ENCODE results near the gene SERBP1.

DNA sequence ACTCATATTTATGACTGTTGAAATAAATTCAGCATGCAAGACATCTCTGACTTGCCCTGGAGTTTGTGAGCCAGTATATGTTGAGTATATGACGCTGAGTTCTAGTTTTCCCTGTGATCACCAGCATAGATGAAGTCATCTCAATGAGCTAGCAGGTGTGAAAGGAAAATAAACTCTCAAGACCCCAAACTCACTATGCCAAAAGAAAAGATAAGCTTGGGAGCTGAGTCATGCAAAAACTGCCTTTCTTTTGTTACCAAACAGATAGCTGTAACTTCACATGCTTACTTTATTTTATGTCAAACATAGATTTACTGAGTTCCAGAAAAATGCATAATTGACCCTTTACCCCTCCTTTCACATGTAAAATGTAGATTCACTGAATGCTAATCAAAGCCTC lies 52.9 kb downstream of the SERBP1 start:
- TF ChIP-seq, protein P1, sequence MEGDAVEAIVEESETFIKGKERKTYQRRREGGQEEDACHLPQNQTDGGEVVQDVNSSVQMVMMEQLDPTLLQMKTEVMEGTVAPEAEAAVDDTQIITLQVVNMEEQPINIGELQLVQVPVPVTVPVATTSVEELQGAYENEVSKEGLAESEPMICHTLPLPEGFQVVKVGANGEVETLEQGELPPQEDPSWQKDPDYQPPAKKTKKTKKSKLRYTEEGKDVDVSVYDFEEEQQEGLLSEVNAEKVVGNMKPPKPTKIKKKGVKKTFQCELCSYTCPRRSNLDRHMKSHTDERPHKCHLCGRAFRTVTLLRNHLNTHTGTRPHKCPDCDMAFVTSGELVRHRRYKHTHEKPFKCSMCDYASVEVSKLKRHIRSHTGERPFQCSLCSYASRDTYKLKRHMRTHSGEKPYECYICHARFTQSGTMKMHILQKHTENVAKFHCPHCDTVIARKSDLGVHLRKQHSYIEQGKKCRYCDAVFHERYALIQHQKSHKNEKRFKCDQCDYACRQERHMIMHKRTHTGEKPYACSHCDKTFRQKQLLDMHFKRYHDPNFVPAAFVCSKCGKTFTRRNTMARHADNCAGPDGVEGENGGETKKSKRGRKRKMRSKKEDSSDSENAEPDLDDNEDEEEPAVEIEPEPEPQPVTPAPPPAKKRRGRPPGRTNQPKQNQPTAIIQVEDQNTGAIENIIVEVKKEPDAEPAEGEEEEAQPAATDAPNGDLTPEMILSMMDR (conservative IDR thresholded peaks at IDR 0.05; ENCODE audit: low read length) = no peak
- no peak for TF ChIP-seq EZH2phosphoT487 (IDR thresholded peaks at IDR 0.05; ENCODE audit: borderline replicate concordance, low read depth, low read length)
